ENCODE data around the gene URB1.

URB1 gene

DNA sequence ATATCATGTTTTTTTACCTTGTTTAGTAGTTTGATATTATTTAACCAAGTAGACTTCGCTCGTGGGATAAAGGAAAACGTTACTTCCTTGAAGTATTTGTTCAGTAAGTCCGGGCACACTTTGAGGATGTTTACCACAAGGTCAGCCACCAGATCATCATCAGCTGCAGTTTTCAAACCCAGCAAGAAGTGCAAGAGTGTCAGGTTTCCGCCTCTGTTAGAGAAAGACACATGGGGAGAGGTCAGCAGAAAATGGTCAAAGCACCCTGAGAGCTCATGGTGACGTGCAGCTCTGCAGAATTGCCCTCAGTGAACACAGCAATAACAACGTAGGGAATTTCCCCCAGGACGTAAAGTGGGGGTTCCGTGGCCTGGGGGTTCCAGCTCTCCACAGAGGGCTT, 24.4 kb downstream of the URB1 start:
- DNase-seq = no peak

- DNase-seq = no peak
Measured at GRCh38 chr21:32367158-32367557, 25.7 kb downstream of the URB1 start.

GRCh38 chr21:32366191-32366590, 26.6 kb downstream of the URB1 start:
- no peak for DNase-seq

- DNase-seq = no peak
Measured at GRCh38 chr21:32364796-32365195, 28.0 kb downstream of the URB1 start.

DNA sequence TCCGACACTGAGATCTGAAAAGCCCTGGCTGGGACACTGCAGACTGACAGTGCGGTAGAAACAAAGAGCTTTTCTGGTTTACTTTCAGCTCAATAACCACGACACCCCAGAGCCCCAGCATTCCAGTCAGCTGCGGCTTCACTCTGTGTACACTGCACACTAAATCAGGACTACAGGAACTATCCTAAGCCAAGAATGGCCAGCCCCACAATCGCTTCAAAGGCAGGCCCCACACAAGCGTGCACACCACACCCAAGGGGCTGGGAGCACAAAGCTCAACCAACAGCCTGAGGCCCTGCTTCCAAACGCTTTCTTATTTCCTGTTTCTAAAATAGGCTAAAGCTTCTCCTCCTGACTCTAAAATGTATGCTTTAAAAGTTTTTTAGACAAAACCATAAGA, 28.4 kb downstream of the URB1 start:
- DNase-seq = no peak

GRCh38 chr21:32360401-32360975, 32.3 kb downstream of the URB1 start:
- no peak for DNase-seq

GRCh38 chr21:32359719-32360260, 33.0 kb downstream of the URB1 start:
- DNase-seq = no peak

- DNase-seq = no peak
Measured at GRCh38 chr21:32356874-32357395, 35.9 kb downstream of the URB1 start.

DNA sequence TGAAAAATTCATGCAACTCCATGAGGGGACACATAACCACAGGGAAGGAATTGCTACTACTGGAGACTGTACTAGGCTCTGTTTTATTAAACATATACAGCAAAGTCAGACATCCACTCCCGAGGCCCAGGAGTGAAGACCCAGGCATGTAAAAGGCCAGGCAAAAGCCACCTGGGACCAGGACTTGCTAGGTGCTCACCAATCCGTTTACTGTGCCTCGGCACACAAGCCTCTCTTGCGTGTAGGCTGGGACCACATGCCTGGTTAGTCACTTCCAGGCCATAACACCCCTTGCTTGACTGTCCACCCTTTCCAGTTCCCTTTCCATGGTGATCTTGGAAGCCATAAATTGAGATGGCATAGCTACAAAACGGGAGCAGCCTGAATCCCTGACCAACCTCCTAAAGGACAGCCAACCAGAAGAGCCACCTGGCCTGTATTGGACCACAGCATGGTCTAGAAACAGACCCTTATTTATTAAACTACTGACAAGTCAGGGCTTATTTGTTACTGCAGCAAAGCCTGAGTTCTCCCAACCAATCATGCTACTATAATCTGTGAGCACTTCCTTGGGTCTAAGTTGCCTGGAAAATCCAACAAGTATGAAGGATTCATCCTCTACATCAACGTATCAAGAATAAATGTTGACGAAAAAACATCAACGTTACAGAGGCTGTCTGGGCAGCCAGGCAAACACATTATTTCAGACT, 39.7 kb downstream of the URB1 start:
- no peak for DNase-seq

GRCh38 chr21:32352526-32352925, 40.3 kb downstream of the URB1 start:
- no peak for DNase-seq

GRCh38 chr21:32351428-32351827, 41.4 kb downstream of the URB1 start:
- DNase-seq = no peak

DNA sequence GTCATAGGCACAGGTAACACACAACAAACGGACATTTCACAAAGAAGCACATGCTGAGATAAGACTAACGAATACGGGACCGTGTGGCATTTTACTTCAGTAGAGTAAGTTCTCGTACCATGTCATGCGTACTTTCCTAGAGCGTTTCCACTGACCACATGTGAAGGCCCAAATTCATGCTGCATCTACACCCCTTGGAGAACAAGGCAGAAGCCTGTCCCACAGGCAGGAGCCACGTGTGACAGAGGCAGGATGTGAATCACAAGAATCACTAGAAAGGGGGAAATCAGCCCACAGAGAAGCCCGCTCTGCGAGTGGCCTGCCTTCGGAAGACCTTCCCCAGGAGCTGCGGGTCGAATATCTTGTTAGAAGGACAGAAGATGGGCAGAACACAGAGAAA, 41.8 kb downstream of the URB1 start:
- DNase-seq = no peak

- no peak for DNase-seq
Measured at GRCh38 chr21:32350211-32350980, 42.4 kb downstream of the URB1 start.

- DNase-seq = no peak
Measured at GRCh38 chr21:32349333-32349944, 43.4 kb downstream of the URB1 start.

GRCh38 chr21:32348604-32349332, 44.0 kb downstream of the URB1 start:
- DNase-seq = no peak

GRCh38 chr21:32347977-32348376, 44.8 kb downstream of the URB1 start:
- DNase-seq = no peak

- DNase-seq = no peak
Measured at GRCh38 chr21:32347351-32347750, 45.5 kb downstream of the URB1 start.

DNA sequence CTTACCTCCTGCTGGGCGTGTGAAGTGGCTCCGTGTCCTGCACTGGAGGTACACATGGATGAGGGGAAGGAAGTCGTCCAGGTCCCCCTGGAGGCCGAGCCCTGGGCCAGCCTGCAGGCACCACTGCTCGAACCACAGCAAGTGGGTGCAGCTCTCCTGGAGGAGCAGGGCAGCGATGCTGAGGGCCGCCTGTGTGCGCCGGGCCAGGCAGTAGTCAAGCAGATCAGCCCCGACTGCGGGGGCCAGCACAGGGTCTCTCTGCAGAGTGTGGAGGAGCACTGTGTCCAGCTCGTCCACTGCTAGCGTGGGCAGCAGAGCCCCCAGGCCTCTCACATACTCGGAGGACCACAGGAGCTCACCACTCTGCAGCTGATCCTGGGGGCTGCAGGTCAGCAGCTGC, 45.9 kb downstream of the URB1 start:
- DNase-seq = no peak

- DNase-seq = no peak
Measured at GRCh38 chr21:32340863-32341848, 51.7 kb downstream of the URB1 start.

GRCh38 chr21:32338209-32338921, 54.4 kb downstream of the URB1 start:
- DNase-seq = no peak

GRCh38 chr21:32337206-32337605, 55.6 kb downstream of the URB1 start:
- no peak for DNase-seq

Measured in SIG-M5 (cell line).